HFFc6 (cell line): ENCODE data around the gene SLAIN1. TPM values are rescaled to one million over a fixed set of nuclear protein-coding genes. Genes with fewer than 3 reads are reported as not detected.

ENCODE experiments used
- DNase-seq: peaks from one replicate; pipeline ENCODE4 v3.0.0-alpha.2; 2018
- H3K27ac Mint-ChIP-seq: 2 replicates; pipeline ENCODE4 v1.8.0; 2020; ENCODE audit warnings: mild to moderate bottlenecking, mixed read lengths
- H3K27me3 Mint-ChIP-seq: 2 replicates; pipeline ENCODE4 v1.8.0; 2021; ENCODE audit warnings: mild to moderate bottlenecking, moderate library complexity, mixed read lengths; ENCODE audit not compliant: insufficient read depth
- H3K36me3 Mint-ChIP-seq: 2 replicates; pipeline ENCODE4 v1.8.0; 2021; ENCODE audit warnings: low read depth, mixed read lengths
- H3K4me1 Mint-ChIP-seq: 2 replicates; pipeline ENCODE4 v1.8.0; 2020; ENCODE audit warnings: low read depth, mixed read lengths
- H3K4me3 Mint-ChIP-seq: 2 replicates; pipeline ENCODE4 v1.8.0; 2020; ENCODE audit warnings: mild to moderate bottlenecking, moderate library complexity, mixed read lengths
- H3K9me3 Mint-ChIP-seq: 2 replicates; pipeline ENCODE4 v1.8.0; 2020; ENCODE audit warnings: mild to moderate bottlenecking, mixed read lengths
- CTCF ChIP-seq: fragments of 200-600 bp; sonication (generic); IDR thresholded peaks from 2 replicates; pipeline ENCODE4 v1.5.0; 2021; ENCODE audit warnings: antibody characterized with exemption, mild to moderate bottlenecking
- total RNA-seq, 6 experiments: library from RNA; stranded (reverse); fragmentation: NEBNext Ultra II Directional; extraction: Animal tissue kit (Norgen Biotek cat#: 25700); gene quantifications; 2 replicates in 1 of 6; 3 replicates in 5 of 6; pipeline ENCODE4 v1.2.3, GENCODE V29; 2021

Gene SLAIN1
- total RNA-seq, 6 experiments from 2014 or later: 0.09 to 0.56 (median 0.24) TPM; not detected in 3

- no peak for TF ChIP-seq CTCF
- H3K9me3 Mint-ChIP-seq: peaks cover 13% of the 10 kb centered on the region; the same call in 1 of the 2 replicates
- no peaks in the 10 kb centered on the region for H3K36me3 Mint-ChIP-seq
- H3K4me1 Mint-ChIP-seq: no peaks in the 10 kb centered on the region
- DNase-seq: no peak
- H3K27ac Mint-ChIP-seq: no peak overlapping the region
- H3K27me3 Mint-ChIP-seq: 0 out of 2 replicates have a peak, but pooled peaks cover 4% of the 10 kb centered on the region
- no peak overlapping the region for H3K4me3 Mint-ChIP-seq
These were observed 69.9 kb downstream of the SLAIN1 start for GRCh38 chr13:77767413-77767812.

DNA sequence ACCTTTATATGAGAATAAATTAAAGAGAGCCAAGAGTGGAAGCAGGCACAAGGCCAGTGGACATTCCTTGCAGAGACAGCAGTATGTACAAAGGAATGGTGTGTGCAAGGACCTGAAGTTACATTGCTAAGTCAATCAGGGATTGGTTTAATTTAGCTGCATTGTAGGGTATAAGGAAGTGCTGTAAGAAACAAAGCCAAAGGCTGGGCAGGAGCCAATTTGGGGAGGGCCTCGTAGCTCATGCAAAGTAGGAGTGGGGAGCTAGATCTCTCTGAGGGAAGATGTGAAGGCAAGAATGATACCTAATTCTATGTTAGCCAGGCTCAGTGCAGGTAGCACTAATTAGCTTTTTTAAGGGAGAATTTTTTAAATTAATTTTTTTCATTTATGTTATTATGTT lies 76.7 kb downstream of the SLAIN1 start:
- H3K4me1 Mint-ChIP-seq: no peaks in the 10 kb centered on the region
- DNase-seq: no peak
- 0 out of 2 replicates have a peak, but pooled peaks cover 4% of the 10 kb centered on the region for H3K27me3 Mint-ChIP-seq
- H3K36me3 Mint-ChIP-seq: no peaks in the 10 kb centered on the region
- no peak overlapping the region for H3K4me3 Mint-ChIP-seq
- H3K27ac Mint-ChIP-seq: no peak overlapping the region
- H3K9me3 Mint-ChIP-seq: peaks cover 3% of the 10 kb centered on the region; the same call in 1 of the 2 replicates
- TF ChIP-seq CTCF: no peak

DNA sequence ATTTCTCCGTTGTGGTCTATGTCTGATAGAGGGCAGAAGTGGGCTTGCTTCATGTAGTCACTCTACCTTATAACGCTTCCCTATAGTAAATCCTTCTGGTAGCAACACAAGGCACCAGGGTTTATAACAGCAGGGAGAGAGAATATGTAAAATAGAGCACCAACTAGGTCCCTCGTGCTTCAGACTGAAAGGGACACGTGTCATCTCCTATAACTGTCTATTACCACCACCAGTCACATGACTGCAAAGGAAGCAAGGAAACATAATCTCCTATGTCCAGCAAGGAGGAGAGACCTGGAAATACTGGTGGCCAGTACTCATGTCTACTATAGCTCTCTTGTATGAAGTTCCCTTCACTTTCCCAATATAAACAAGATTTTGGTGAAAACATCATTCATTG lies 79.2 kb downstream of the SLAIN1 start:
- DNase-seq: no peak
- Mint-ChIP-seq H3K9me3 (peaks cover 5% of the 10 kb centered on the region; the same call in 1 of the 2 replicates), H3K27ac (no peak overlapping the region), H3K27me3 (peaks cover 3% of the 10 kb centered on the region), H3K4me1 (no peaks in the 10 kb centered on the region), H3K4me3 (no peak overlapping the region), H3K36me3 (no peaks in the 10 kb centered on the region)
- no peak for TF ChIP-seq CTCF

DNA sequence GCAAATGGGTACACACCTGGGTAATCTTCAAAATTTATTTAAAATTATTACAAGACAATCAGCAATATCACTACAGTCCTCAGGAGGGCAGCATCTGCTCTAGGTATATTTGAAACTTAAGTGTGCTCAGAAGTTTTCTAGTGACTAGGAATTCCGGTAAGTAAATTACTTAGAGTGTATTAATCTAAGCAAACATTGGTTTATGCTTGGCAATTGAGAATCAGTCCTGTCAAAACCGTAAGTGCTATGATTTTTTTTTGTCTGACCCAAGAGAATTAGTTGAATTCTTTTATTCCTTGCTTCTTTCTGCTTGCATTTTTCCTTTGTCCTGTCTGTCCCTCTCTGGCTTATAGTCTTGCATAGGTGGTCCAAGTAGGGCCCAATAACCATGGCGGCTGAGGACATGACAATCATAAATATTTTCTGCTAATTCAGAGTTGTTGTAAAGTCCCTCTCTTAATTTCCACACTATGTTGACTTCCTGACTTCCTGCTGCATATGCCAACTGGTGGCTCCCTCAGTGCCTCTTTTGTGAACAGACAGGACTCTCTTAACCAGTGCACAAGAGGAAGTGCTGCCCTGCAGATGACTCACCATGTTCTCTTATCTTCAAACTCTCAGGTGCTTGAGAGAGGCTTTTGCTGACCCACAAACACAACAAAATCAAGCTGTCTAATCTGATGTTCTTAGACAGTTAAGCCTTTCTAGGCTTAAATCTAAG lies 82.2 kb downstream of the SLAIN1 start:
- Mint-ChIP-seq H3K4me3 (no peak overlapping the region), H3K4me1 (no peaks in the 10 kb centered on the region)
- peak; percentile 21 for DNase-seq

GRCh38 chr13:77781808-77782207 lies 84.3 kb downstream of the SLAIN1 start:
- Mint-ChIP-seq H3K27me3 (peaks cover 5% of the 10 kb centered on the region), H3K36me3 (no peaks in the 10 kb centered on the region), H3K9me3 (peaks cover 7% of the 10 kb centered on the region), H3K4me1 (no peaks in the 10 kb centered on the region), H3K4me3 (no peak overlapping the region), H3K27ac (no peak overlapping the region)
- DNase-seq: no peak
- TF ChIP-seq CTCF: no peak

More for the DNA sequence above, 82.2 kb downstream of the SLAIN1 start:
- no peaks in the 10 kb centered on the region for H3K36me3 Mint-ChIP-seq
- H3K9me3 Mint-ChIP-seq: peaks cover 7% of the 10 kb centered on the region
- no peak overlapping the region for H3K27ac Mint-ChIP-seq
- peaks cover 5% of the 10 kb centered on the region for H3K27me3 Mint-ChIP-seq
- peak; percentile 79 for TF ChIP-seq CTCF
